WTC11 (cell line): ENCODE data around the gene RPS6KA2. TPM values are rescaled to one million over a fixed set of nuclear protein-coding genes. Genes with fewer than 3 reads are reported as not detected.

Source experiments
- ATAC-seq: fragments of 200-7000 bp; cut with Tn5 transposase; 2 replicates; pipeline ENCODE4 v1.10.0; 2021; ENCODE audit warnings: mild to moderate bottlenecking, moderate library complexity
- CTCF ChIA-PET: fragments of 300-600 bp; sonication (Branson Sonifier 250); formaldehyde crosslinking; loops from one replicate; lab custom pipeline; 2021; ENCODE audit warnings: antibody characterized with exemption; lab: Charles Lee
- POLR2A ChIA-PET: fragments of 350-600 bp; sonication (Branson Sonifier 250); formaldehyde crosslinking; loops from one replicate; lab custom pipeline; 2021; ENCODE audit warnings: antibody characterized with exemption; lab: Charles Lee
- DNase-seq: peaks from one replicate; pipeline ENCODE4 v3.0.0; 2021; ENCODE audit warnings: low spot score
- H3K27ac Mint-ChIP-seq: 2 replicates; pipeline ENCODE4 v1.8.0; 2021; ENCODE audit warnings: mixed read lengths
- H3K27me3 Mint-ChIP-seq: 2 replicates; pipeline ENCODE4 v1.8.0; 2021; ENCODE audit warnings: low read depth, mild to moderate bottlenecking, moderate library complexity, mixed read lengths
- H3K36me3 Mint-ChIP-seq: 2 replicates; pipeline ENCODE4 v1.8.0; 2021; ENCODE audit warnings: mixed read lengths
- H3K4me1 Mint-ChIP-seq: 2 replicates; pipeline ENCODE4 v1.8.0; 2022; ENCODE audit warnings: mixed read lengths
- H3K4me3 Mint-ChIP-seq: 2 replicates; pipeline ENCODE4 v1.8.0; 2021; ENCODE audit warnings: mild to moderate bottlenecking, moderate library complexity, mixed read lengths
- H3K9me3 Mint-ChIP-seq: 2 replicates; pipeline ENCODE4 v1.8.0; 2021; ENCODE audit warnings: mixed read lengths
- ATF2 ChIP-seq: sonication (generic); formaldehyde crosslinking; IDR thresholded peaks from 2 replicates; pipeline ENCODE4 v1.8.1; 2022; ENCODE audit warnings: low read depth, missing genetic modification reagents, borderline replicate concordance
- FOXJ3 ChIP-seq: sonication (generic); formaldehyde crosslinking; IDR thresholded peaks from 2 replicates; pipeline ENCODE4 v1.9.0; 2021; ENCODE audit warnings: missing genetic modification reagents, mild to moderate bottlenecking, borderline replicate concordance
- IRF2 ChIP-seq: sonication (generic); formaldehyde crosslinking; IDR thresholded peaks from 2 replicates; pipeline ENCODE4 v1.8.0; 2022; ENCODE audit warnings: low read depth, missing genetic modification reagents, borderline replicate concordance
- JUN ChIP-seq: sonication (generic); formaldehyde crosslinking; IDR thresholded peaks from 2 replicates; pipeline ENCODE4 v1.8.0; 2023; ENCODE audit warnings: mild to moderate bottlenecking, missing genetic modification reagents
- KAT7 ChIP-seq: sonication (generic); formaldehyde crosslinking; IDR thresholded peaks from 2 replicates; pipeline ENCODE4 v1.8.1; 2023; ENCODE audit warnings: missing genetic modification reagents, mild to moderate bottlenecking, borderline replicate concordance
- NFE2L1 ChIP-seq: sonication (generic); formaldehyde crosslinking; IDR thresholded peaks from 2 replicates; pipeline ENCODE4 v1.8.1; 2023; ENCODE audit warnings: missing genetic modification reagents
- NFYB ChIP-seq: sonication (generic); formaldehyde crosslinking; conservative IDR thresholded peaks from 2 replicates; pipeline ENCODE4 v1.8.0; 2022; ENCODE audit warnings: low read depth, missing genetic modification reagents
- NR2C2 ChIP-seq: sonication (generic); formaldehyde crosslinking; IDR thresholded peaks from 2 replicates; pipeline ENCODE4 v1.8.0; 2022; ENCODE audit warnings: mild to moderate bottlenecking, missing genetic modification reagents
- RORB ChIP-seq: fragments of 250-450 bp; sonication (Bioruptor Pico); IDR thresholded peaks from 2 replicates; pipeline ENCODE4 v1.9.0; 2021; ENCODE audit warnings: mild to moderate bottlenecking
- SOX15 ChIP-seq: fragments of 250-450 bp; sonication (Bioruptor Pico); IDR thresholded peaks from 2 replicates; pipeline ENCODE4 v1.9.0; 2021; ENCODE audit warnings: mild to moderate bottlenecking
- TEAD1 ChIP-seq: sonication (generic); formaldehyde crosslinking; IDR thresholded peaks from 2 replicates; pipeline ENCODE4 v1.8.0; 2022; ENCODE audit warnings: mild to moderate bottlenecking, missing genetic modification reagents
- ZNF281 ChIP-seq: sonication (generic); formaldehyde crosslinking; IDR thresholded peaks from 2 replicates; pipeline ENCODE4 v1.8.0; 2023; ENCODE audit warnings: mild to moderate bottlenecking, missing genetic modification reagents
- ZNF671 ChIP-seq: fragments of 250-450 bp; sonication (Bioruptor Pico); IDR thresholded peaks from 2 replicates; pipeline ENCODE4 v1.8.0; 2021; ENCODE audit warnings: mild to moderate bottlenecking
- ZSCAN18 ChIP-seq: fragments of 250-450 bp; sonication (Bioruptor Pico); IDR thresholded peaks from 2 replicates; pipeline ENCODE4 v2.1.2; 2022; ENCODE audit warnings: mild to moderate bottlenecking, moderate library complexity
- total RNA-seq: library from RNA; stranded (reverse); gene quantifications from 3 replicates; pipeline ENCODE4 v1.2.3, GENCODE V29; 2021
- TF ChIP-seq, protein P1 (sequence below): sonication (generic); formaldehyde crosslinking; IDR thresholded peaks from 2 replicates; pipeline ENCODE4 v1.8.1; 2022; ENCODE audit warnings: mild to moderate bottlenecking, moderate library complexity, missing genetic modification reagents
- TF ChIP-seq, protein P2 (sequence below): sonication (generic); formaldehyde crosslinking; conservative IDR thresholded peaks from 2 replicates; pipeline ENCODE4 v1.8.1; 2023; ENCODE audit warnings: mild to moderate bottlenecking, low read depth, missing genetic modification reagents, moderate library complexity
- TF ChIP-seq, protein P3 (sequence below): fragments of 250-450 bp; sonication (Bioruptor Pico); IDR thresholded peaks from 2 replicates; pipeline ENCODE4 v1.9.0; 2021; ENCODE audit warnings: mild to moderate bottlenecking, borderline replicate concordance
- TF ChIP-seq, protein P4 (sequence below): sonication (generic); formaldehyde crosslinking; IDR thresholded peaks from 2 replicates; pipeline ENCODE4 v1.8.0; 2023; ENCODE audit warnings: missing genetic modification reagents

RPS6KA2 gene
- total RNA-seq, 1 experiment from 2014 or later, result 24.2 TPM

GRCh38 chr6:166502453-166502852 lies 124.6 kb downstream of the RPS6KA2 start:
- no peaks in the 10 kb centered on the region for H3K4me1 Mint-ChIP-seq
- H3K9me3 Mint-ChIP-seq, result no peaks in the 10 kb centered on the region
- no peak overlapping the region for H3K4me3 Mint-ChIP-seq
- ATAC-seq (no peak; the same call in 1 of the 2 replicates), DNase-seq (no peak)
- TF ChIP-seq SOX15 (CRISPR knock-in tag) (no peak), ZSCAN18 (no peak), ZNF281 (CRISPR knock-in tag) (no peak), FOXJ3 (CRISPR knock-in tag) (no peak), TEAD1 (CRISPR knock-in tag) (no peak)
- TF ChIP-seq, protein P1, sequence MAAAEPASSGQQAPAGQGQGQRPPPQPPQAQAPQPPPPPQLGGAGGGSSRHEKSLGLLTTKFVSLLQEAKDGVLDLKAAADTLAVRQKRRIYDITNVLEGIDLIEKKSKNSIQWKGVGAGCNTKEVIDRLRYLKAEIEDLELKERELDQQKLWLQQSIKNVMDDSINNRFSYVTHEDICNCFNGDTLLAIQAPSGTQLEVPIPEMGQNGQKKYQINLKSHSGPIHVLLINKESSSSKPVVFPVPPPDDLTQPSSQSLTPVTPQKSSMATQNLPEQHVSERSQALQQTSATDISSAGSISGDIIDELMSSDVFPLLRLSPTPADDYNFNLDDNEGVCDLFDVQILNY, result no peak
- TF ChIP-seq, protein P2, sequence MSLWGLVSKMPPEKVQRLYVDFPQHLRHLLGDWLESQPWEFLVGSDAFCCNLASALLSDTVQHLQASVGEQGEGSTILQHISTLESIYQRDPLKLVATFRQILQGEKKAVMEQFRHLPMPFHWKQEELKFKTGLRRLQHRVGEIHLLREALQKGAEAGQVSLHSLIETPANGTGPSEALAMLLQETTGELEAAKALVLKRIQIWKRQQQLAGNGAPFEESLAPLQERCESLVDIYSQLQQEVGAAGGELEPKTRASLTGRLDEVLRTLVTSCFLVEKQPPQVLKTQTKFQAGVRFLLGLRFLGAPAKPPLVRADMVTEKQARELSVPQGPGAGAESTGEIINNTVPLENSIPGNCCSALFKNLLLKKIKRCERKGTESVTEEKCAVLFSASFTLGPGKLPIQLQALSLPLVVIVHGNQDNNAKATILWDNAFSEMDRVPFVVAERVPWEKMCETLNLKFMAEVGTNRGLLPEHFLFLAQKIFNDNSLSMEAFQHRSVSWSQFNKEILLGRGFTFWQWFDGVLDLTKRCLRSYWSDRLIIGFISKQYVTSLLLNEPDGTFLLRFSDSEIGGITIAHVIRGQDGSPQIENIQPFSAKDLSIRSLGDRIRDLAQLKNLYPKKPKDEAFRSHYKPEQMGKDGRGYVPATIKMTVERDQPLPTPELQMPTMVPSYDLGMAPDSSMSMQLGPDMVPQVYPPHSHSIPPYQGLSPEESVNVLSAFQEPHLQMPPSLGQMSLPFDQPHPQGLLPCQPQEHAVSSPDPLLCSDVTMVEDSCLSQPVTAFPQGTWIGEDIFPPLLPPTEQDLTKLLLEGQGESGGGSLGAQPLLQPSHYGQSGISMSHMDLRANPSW (CRISPR knock-in tag), result no peak
- TF ChIP-seq, protein P3, sequence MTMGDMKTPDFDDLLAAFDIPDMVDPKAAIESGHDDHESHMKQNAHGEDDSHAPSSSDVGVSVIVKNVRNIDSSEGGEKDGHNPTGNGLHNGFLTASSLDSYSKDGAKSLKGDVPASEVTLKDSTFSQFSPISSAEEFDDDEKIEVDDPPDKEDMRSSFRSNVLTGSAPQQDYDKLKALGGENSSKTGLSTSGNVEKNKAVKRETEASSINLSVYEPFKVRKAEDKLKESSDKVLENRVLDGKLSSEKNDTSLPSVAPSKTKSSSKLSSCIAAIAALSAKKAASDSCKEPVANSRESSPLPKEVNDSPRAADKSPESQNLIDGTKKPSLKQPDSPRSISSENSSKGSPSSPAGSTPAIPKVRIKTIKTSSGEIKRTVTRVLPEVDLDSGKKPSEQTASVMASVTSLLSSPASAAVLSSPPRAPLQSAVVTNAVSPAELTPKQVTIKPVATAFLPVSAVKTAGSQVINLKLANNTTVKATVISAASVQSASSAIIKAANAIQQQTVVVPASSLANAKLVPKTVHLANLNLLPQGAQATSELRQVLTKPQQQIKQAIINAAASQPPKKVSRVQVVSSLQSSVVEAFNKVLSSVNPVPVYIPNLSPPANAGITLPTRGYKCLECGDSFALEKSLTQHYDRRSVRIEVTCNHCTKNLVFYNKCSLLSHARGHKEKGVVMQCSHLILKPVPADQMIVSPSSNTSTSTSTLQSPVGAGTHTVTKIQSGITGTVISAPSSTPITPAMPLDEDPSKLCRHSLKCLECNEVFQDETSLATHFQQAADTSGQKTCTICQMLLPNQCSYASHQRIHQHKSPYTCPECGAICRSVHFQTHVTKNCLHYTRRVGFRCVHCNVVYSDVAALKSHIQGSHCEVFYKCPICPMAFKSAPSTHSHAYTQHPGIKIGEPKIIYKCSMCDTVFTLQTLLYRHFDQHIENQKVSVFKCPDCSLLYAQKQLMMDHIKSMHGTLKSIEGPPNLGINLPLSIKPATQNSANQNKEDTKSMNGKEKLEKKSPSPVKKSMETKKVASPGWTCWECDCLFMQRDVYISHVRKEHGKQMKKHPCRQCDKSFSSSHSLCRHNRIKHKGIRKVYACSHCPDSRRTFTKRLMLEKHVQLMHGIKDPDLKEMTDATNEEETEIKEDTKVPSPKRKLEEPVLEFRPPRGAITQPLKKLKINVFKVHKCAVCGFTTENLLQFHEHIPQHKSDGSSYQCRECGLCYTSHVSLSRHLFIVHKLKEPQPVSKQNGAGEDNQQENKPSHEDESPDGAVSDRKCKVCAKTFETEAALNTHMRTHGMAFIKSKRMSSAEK, result no peak
- no peaks in the 10 kb centered on the region for H3K27me3 Mint-ChIP-seq
- H3K36me3 Mint-ChIP-seq, result peaks cover 11% of the 10 kb centered on the region; the same call in 1 of the 2 replicates
- ChIA-PET POLR2A (no interaction called here), CTCF (no interaction called here)
- no peak overlapping the region for H3K27ac Mint-ChIP-seq

- no peak for ATAC-seq
- H3K4me3 Mint-ChIP-seq, result no peak overlapping the region
- no peak overlapping the region for H3K27ac Mint-ChIP-seq
- no peaks in the 10 kb centered on the region for H3K9me3 Mint-ChIP-seq
- H3K36me3 Mint-ChIP-seq, result peaks cover 11% of the 10 kb centered on the region; the same call in 1 of the 2 replicates
- no peaks in the 10 kb centered on the region for H3K27me3 Mint-ChIP-seq
- no peaks in the 10 kb centered on the region for H3K4me1 Mint-ChIP-seq
- CTCF ChIA-PET, result no interaction called here
- POLR2A ChIA-PET, result no interaction called here
- no peak for DNase-seq
- TF ChIP-seq, protein P2 (CRISPR knock-in tag), result no peak
- no peak for TF ChIP-seq ZNF671 (CRISPR knock-in tag)
- no peak for TF ChIP-seq NFE2L1 (CRISPR knock-in tag)
- TF ChIP-seq IRF2 (CRISPR knock-in tag), result no peak
- TF ChIP-seq RORB (CRISPR knock-in tag), result no peak
- TF ChIP-seq NFYB (CRISPR knock-in tag), result no peak
- TF ChIP-seq TEAD1 (CRISPR knock-in tag), result no peak
- TF ChIP-seq NR2C2 (CRISPR knock-in tag), result no peak
- TF ChIP-seq KAT7, result no peak
- no peak for TF ChIP-seq JUN (CRISPR knock-in tag)
- TF ChIP-seq, protein P4, sequence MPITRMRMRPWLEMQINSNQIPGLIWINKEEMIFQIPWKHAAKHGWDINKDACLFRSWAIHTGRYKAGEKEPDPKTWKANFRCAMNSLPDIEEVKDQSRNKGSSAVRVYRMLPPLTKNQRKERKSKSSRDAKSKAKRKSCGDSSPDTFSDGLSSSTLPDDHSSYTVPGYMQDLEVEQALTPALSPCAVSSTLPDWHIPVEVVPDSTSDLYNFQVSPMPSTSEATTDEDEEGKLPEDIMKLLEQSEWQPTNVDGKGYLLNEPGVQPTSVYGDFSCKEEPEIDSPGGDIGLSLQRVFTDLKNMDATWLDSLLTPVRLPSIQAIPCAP (CRISPR knock-in tag), result no peak
- no peak for TF ChIP-seq ATF2 (CRISPR knock-in tag)
Measured at GRCh38 chr6:166501246-166501645, 125.8 kb downstream of the RPS6KA2 start.
